HCT116 (cell line): ENCODE data around the gene BTBD9. TPM values are rescaled to one million over a fixed set of nuclear protein-coding genes. Genes with fewer than 3 reads are reported as not detected.

ENCODE experiments used
- ATAC-seq: fragments of 200-7000 bp; cut with Tn5 transposase; 2 replicates; pipeline ENCODE4 v1.9.1; 2020; ENCODE audit warnings: mild to moderate bottlenecking, moderate library complexity
- BruUV-seq: library from RNA; stranded (reverse); fragments of 400-500 nt; replicated peaks from 2 replicates; lab custom pipeline; 2021; lab: Mats Ljungman, UMichigan
- CTCF ChIA-PET: fragments of 300-600 bp; sonication (Branson Sonifier 250); formaldehyde crosslinking; loops from one replicate; lab custom pipeline; 2021; ENCODE audit warnings: antibody characterized with exemption; lab: Charles Lee
- POLR2A ChIA-PET: fragments of 300-600, 350-600 bp; sonication (Branson Sonifier 250); formaldehyde crosslinking; loops from one replicate; lab custom pipeline; 2021; ENCODE audit warnings: antibody characterized with exemption; lab: Charles Lee
- RAD21 ChIA-PET, 2 experiments: fragments of 300-600 bp; sonication (Branson Sonifier 250); formaldehyde crosslinking; loops; one replicate each; lab custom pipeline; 2023; ENCODE audit warnings: low total read pairs in 2 of 2; ENCODE audit not compliant: uncharacterized antibody in 2 of 2, unreplicated experiment in 2 of 2, low non-redundant PET in 1 of 2; lab: Charles Lee
- DNase-seq: peaks from one replicate; pipeline ENCODE4 v3.0.0-alpha.2; 2010; ENCODE audit warnings: low read depth, low spot score
- H2AFZ ChIP-seq: fragments of 200-600 bp; shearing (Covaris generic), sonication (generic); 2 replicates; pipeline ENCODE4 v1.6.1; 2017; ENCODE audit warnings: low read depth, mixed run types, mixed read lengths, antibody characterized with exemption, low read length; ENCODE audit not compliant: poor library complexity, severe bottlenecking
- H3K27ac ChIP-seq: 2 replicates; pipeline ENCODE4 v1.5.1; 2012; ENCODE audit warnings: low read depth, low read length
- H3K27me3 ChIP-seq: fragments of 200-600 bp; sonication (generic); 2 replicates; pipeline ENCODE4 v1.6.1; 2016; ENCODE audit warnings: mixed run types, low read length, mixed read lengths; ENCODE audit not compliant: insufficient read depth
- H3K36me3 ChIP-seq, 2 experiments: fragments of 200-500 bp in 1 of 2; fragments of 200-600 bp in 1 of 2; sonication (Bioruptor generic) in 1 of 2; sonication (generic) in 1 of 2; 2 replicates each; pipeline versions ENCODE4 v1.5.1 to v1.6.1; 2014 to 2016; ENCODE audit warnings: low read length in 2 of 2, inconsistent platforms in 1 of 2, mixed read lengths in 1 of 2, mixed run types in 1 of 2; ENCODE audit not compliant: insufficient read depth in 2 of 2, control insufficient read depth in 1 of 2
- H3K4me1 ChIP-seq, 2 experiments: fragments of 200-600 bp in 1 of 2; sonication (generic) in 1 of 2; 2 replicates each; pipeline versions ENCODE4 v1.5.1 to v1.6.1; 2012 to 2017; ENCODE audit warnings: low read length in 2 of 2, inconsistent platforms in 1 of 2, mild to moderate bottlenecking in 1 of 2, mixed read lengths in 1 of 2, mixed run types in 1 of 2, moderate library complexity in 1 of 2; ENCODE audit not compliant: insufficient read depth in 2 of 2, control insufficient read depth in 1 of 2
- H3K4me2 ChIP-seq: fragments of 200-600 bp; sonication (generic); 2 replicates; pipeline ENCODE4 v1.6.1; 2017; ENCODE audit warnings: mixed run types, low read length, mixed read lengths
- H3K4me3 ChIP-seq, 2 experiments: fragments of 200-600 bp in 1 of 2; sonication (generic) in 1 of 2; replicated peaks in 1 of 2; 2 replicates each; pipeline ENCODE4 v1.5.1; 2011 to 2016; ENCODE audit warnings: low read length in 2 of 2, control low read depth in 1 of 2, low read depth in 1 of 2, mild to moderate bottlenecking in 1 of 2, mixed read lengths in 1 of 2, mixed run types in 1 of 2
- H3K79me2 ChIP-seq: fragments of 200-600 bp; sonication (generic); 2 replicates; pipeline ENCODE4 v1.6.1; 2017; ENCODE audit warnings: mild to moderate bottlenecking, mixed run types, low read length, moderate library complexity, mixed read lengths; ENCODE audit not compliant: insufficient read depth
- H3K9ac ChIP-seq: fragments of 200-600 bp; sonication (generic); 2 replicates; pipeline ENCODE4 v1.6.1; 2016; ENCODE audit warnings: low read length, mixed read lengths
- H3K9me2 ChIP-seq: fragments of 200-600 bp; sonication (generic), shearing (Covaris generic); 2 replicates; pipeline ENCODE4 v1.6.1; 2017; ENCODE audit warnings: mixed run types, mild to moderate bottlenecking, moderate library complexity; ENCODE audit not compliant: insufficient read depth
- H3K9me3 ChIP-seq, 2 experiments: fragments of 200-500 bp in 1 of 2; fragments of 200-600 bp in 1 of 2; sonication (Bioruptor generic) in 1 of 2; sonication (generic) in 1 of 2; 2 replicates each; pipeline ENCODE4 v1.6.1; 2014 to 2017; ENCODE audit warnings: low read length in 2 of 2, mixed read lengths in 2 of 2, inconsistent platforms in 1 of 2, low read depth in 1 of 2, mild to moderate bottlenecking in 1 of 2, mixed run types in 1 of 2, moderate library complexity in 1 of 2; ENCODE audit not compliant: control insufficient read depth in 1 of 2, insufficient read depth in 1 of 2
- H4K20me1 ChIP-seq: fragments of 200-600 bp; sonication (generic), shearing (Covaris generic); 2 replicates; pipeline ENCODE4 v1.6.1; 2017; ENCODE audit warnings: mixed run types, mild to moderate bottlenecking, moderate library complexity; ENCODE audit not compliant: insufficient read depth
- CBX3 ChIP-seq: IDR thresholded peaks from 2 replicates; pipeline ENCODE4 v1.6.1; 2012; ENCODE audit warnings: low read depth
- ELF1 ChIP-seq: IDR thresholded peaks from 2 replicates; pipeline ENCODE4 v1.6.1; 2012; ENCODE audit warnings: low read depth, borderline replicate concordance
- EZH2phosphoT487 ChIP-seq: fragments of 200-600 bp; IDR thresholded peaks from 2 replicates; pipeline ENCODE4 v1.6.1; 2018; ENCODE audit warnings: antibody characterized with exemption, borderline replicate concordance
- FOSL1 ChIP-seq: IDR thresholded peaks from 2 replicates; pipeline ENCODE4 v1.6.1; 2012; ENCODE audit warnings: low read depth
- POLR2A ChIP-seq: IDR thresholded peaks from 2 replicates; pipeline ENCODE4 v1.7.0; 2011; ENCODE audit warnings: borderline replicate concordance; ENCODE audit not compliant: insufficient read depth, insufficient read length; ENCODE audit errors: extremely low read depth
- POLR2AphosphoS5 ChIP-seq: IDR thresholded peaks from 2 replicates; pipeline ENCODE4 v1.6.1; 2011; ENCODE audit warnings: mild to moderate bottlenecking, low read depth, low read length, moderate library complexity
- REST ChIP-seq: IDR thresholded peaks from 2 replicates; pipeline ENCODE4 v1.6.1; 2012; ENCODE audit warnings: low read depth
- SRF ChIP-seq: IDR thresholded peaks from 2 replicates; pipeline ENCODE4 v1.6.1; 2012; ENCODE audit warnings: low read depth
- ZBTB33 ChIP-seq: IDR thresholded peaks from 2 replicates; pipeline ENCODE4 v1.6.1; 2011; ENCODE audit warnings: mild to moderate bottlenecking, low read length, moderate library complexity; ENCODE audit not compliant: insufficient replicate concordance; ENCODE audit errors: extremely low read depth
- ZFX ChIP-seq: fragments of 450-650 bp; IDR thresholded peaks from 2 replicates; pipeline ENCODE4 v1.6.1; 2017
- ZNF274 ChIP-seq: fragments of 200-500 bp; sonication (Bioruptor generic); IDR thresholded peaks from 2 replicates; pipeline ENCODE4 v1.6.1; 2014; ENCODE audit warnings: mild to moderate bottlenecking, low read depth, low read length, inconsistent platforms
- intact Hi-C: fragments of 100-400 bp; cut with micrococcal nuclease; formaldehyde crosslinking; loops from 2 replicates; pipeline ENCODE4 v1.10.0; 2022
- total RNA-seq: library from RNA; stranded (reverse); gene quantifications from one replicate; pipeline ENCODE4 v1.2.1, GENCODE V29; 2021; ENCODE audit not compliant: unreplicated experiment

Gene BTBD9
- total RNA-seq, 1 experiment from 2014 or later = 10.9 TPM

- intact Hi-C loops = no loop called here
- H3K4me1 ChIP-seq = no peaks in the 10 kb centered on the region
- H3K36me3 ChIP-seq = no peaks in the 10 kb centered on the region
- no peak overlapping the region for H3K9ac ChIP-seq
- no peak overlapping the region for H2AFZ ChIP-seq
- ATAC-seq (no peak), DNase-seq (no peak)
- ChIA-PET CTCF (no interaction called here), RAD21 (no interaction called here), POLR2A (no interaction called here)
- H3K27me3 ChIP-seq = no peaks in the 10 kb centered on the region
- H3K4me2 ChIP-seq = no peak overlapping the region
- H3K9me2 ChIP-seq = no peaks in the 10 kb centered on the region
- TF ChIP-seq FOSL1 (no peak), CBX3 (no peak), POLR2A (no peak), ZFX (no peak), ZBTB33 (no peak), POLR2AphosphoS5 (no peak), ZNF274 (no peak), ELF1 (no peak), REST (no peak), SRF (no peak), EZH2phosphoT487 (no peak)
- no peaks in the 10 kb centered on the region for H3K9me3 ChIP-seq
- no peaks in the 10 kb centered on the region for H4K20me1 ChIP-seq
- H3K4me3 ChIP-seq = no peak overlapping the region
- no peaks in the 10 kb centered on the region for H3K79me2 ChIP-seq
- no peak overlapping the region for H3K27ac ChIP-seq
- BruUV-seq = no TSS peak
Observed at GRCh38 chr6:38307740-38308139, 332.0 kb downstream of the BTBD9 start.
